Hepatocyte (in vitro differentiated cells): ENCODE results near the gene PLEKHA5. TPM values are rescaled to one million over a fixed set of nuclear protein-coding genes. Genes with fewer than 3 reads are reported as not detected.
"Not testable (repeated sequence)": the region's sequence is repeated elsewhere in the genome, so short reads cannot be mapped to it uniquely, and the experiment has no call there.

ENCODE experiments used
- DNase-seq: peaks from one replicate; pipeline ENCODE4 v3.0.0-alpha.2; 2016; ENCODE audit warnings: low spot score
- H2AFZ ChIP-seq: fragments of 200-600 bp; sonication (generic); 2 replicates; pipeline ENCODE4 v1.6.0; 2016; ENCODE audit warnings: antibody characterized with exemption, mild to moderate bottlenecking
- H3K27ac ChIP-seq: fragments of 200-600 bp; sonication (generic); 2 replicates; pipeline ENCODE4 v1.5.1; 2016; ENCODE audit warnings: mild to moderate bottlenecking
- H3K27me3 ChIP-seq: fragments of 200-600 bp; sonication (generic); 2 replicates; pipeline ENCODE4 v1.6.1; 2016
- H3K36me3 ChIP-seq: fragments of 200-600 bp; sonication (generic); replicated peaks from 2 replicates; pipeline ENCODE4 v1.5.1; 2016; ENCODE audit warnings: low read depth; ENCODE audit not compliant: insufficient read depth
- H3K4me1 ChIP-seq: fragments of 200-600 bp; sonication (generic); 2 replicates; pipeline ENCODE4 v1.5.1; 2016; ENCODE audit warnings: mild to moderate bottlenecking, moderate library complexity; ENCODE audit not compliant: insufficient read depth
- H3K4me2 ChIP-seq: fragments of 200-600 bp; sonication (generic); 2 replicates; pipeline ENCODE4 v1.6.0; 2016
- H3K4me3 ChIP-seq: fragments of 200-600 bp; sonication (generic); 2 replicates; pipeline ENCODE4 v1.5.1; 2016; ENCODE audit warnings: mild to moderate bottlenecking
- H3K79me2 ChIP-seq: fragments of 200-600 bp; sonication (generic); 2 replicates; pipeline ENCODE4 v1.6.0; 2017; ENCODE audit warnings: mild to moderate bottlenecking
- H3K9me2 ChIP-seq: fragments of 200-600 bp; sonication (generic); replicated peaks from 2 replicates; pipeline ENCODE4 v1.6.0; 2017; ENCODE audit warnings: mild to moderate bottlenecking; ENCODE audit not compliant: insufficient read depth
- H3K9me3 ChIP-seq: fragments of 200-600 bp; sonication (generic); 2 replicates; pipeline ENCODE4 v1.5.1; 2016; ENCODE audit warnings: low read depth, mild to moderate bottlenecking
- H4K20me1 ChIP-seq: fragments of 200-600 bp; sonication (generic); 2 replicates; pipeline ENCODE4 v1.6.0; 2016; ENCODE audit warnings: mild to moderate bottlenecking; ENCODE audit not compliant: insufficient read depth, poor library complexity, severe bottlenecking
- EZH2 ChIP-seq: fragments of 200-600 bp; sonication (generic); IDR thresholded peaks from 2 replicates; pipeline ENCODE4 v1.6.1; 2016; ENCODE audit warnings: antibody characterized with exemption, mild to moderate bottlenecking, borderline replicate concordance
- EZH2phosphoT487 ChIP-seq: fragments of 200-600 bp; sonication (generic); IDR thresholded peaks from one replicate; pipeline ENCODE4 v1.6.1; 2018; ENCODE audit warnings: antibody characterized with exemption, mild to moderate bottlenecking, low read depth, moderate library complexity; ENCODE audit not compliant: unreplicated experiment, severe bottlenecking
- WGBS: methylation state at CpG from one replicate; pipeline ENCODE4 v1.1.6; 2016; ENCODE audit warnings: low lambda C conversion rate; ENCODE audit errors: missing lambda C conversion rate; 5-methylcytosine and 5-hydroxymethylcytosine counted together
- polyA plus RNA-seq: library from polyadenylated mRNA; unstranded; fragments of >200 nt; fragmentation: Nextera tagmentation; extraction: Ambion mirVana; gene quantifications from 2 replicates; pipeline ENCODE4 v1.2.1, GENCODE V29; 2016
- total RNA-seq: library from RNA; depleted of rRNA; stranded (reverse); fragments of >200 nt; gene quantifications from 2 replicates; pipeline ENCODE4 v1.2.3, GENCODE V29; 2014
- TF ChIP-seq, protein P1 (sequence below): fragments of 200-600 bp; sonication (generic); IDR thresholded peaks from 2 replicates; pipeline ENCODE4 v1.5.1; 2016; ENCODE audit warnings: antibody characterized with exemption, mild to moderate bottlenecking; ENCODE audit not compliant: poor library complexity

PLEKHA5 gene
- total and polyA plus RNA-seq, 2 experiments from 2014 or later = 32.2 to 39.6 TPM

DNA sequence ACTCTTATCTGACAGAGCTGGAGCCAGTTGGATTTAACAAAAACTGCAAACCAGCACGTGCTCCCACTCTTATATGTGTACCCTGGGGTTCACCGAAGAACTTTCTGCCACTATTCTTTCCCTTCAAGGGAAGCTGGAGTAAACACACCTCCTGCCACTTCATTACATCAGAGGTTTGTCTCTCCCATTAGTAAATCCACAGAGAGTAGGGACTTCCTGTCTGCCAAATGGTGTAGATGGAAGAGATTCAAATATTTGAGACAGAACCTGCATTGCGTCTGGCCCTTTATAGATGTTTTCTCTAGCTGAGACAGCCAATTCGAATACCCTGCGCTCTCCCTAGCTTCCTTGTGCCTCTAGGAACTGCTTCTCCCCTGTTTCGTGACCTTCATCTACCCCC, 280.7 kb downstream of the PLEKHA5 start:
- peak overlapping the region; percentile 36 for H3K4me2 ChIP-seq
- H3K4me1 ChIP-seq = peaks cover 24% of the 10 kb centered on the region
- no peaks in the 10 kb centered on the region for H3K79me2 ChIP-seq
- no peaks in the 10 kb centered on the region for H3K27me3 ChIP-seq
- peak overlapping the region; percentile 54 for H2AFZ ChIP-seq
- 55% methylated on average over 6 of the region's 6 CpGs for WGBS
- no peaks in the 10 kb centered on the region for H4K20me1 ChIP-seq
- no peaks in the 10 kb centered on the region for H3K9me3 ChIP-seq
- TF ChIP-seq, protein P1, sequence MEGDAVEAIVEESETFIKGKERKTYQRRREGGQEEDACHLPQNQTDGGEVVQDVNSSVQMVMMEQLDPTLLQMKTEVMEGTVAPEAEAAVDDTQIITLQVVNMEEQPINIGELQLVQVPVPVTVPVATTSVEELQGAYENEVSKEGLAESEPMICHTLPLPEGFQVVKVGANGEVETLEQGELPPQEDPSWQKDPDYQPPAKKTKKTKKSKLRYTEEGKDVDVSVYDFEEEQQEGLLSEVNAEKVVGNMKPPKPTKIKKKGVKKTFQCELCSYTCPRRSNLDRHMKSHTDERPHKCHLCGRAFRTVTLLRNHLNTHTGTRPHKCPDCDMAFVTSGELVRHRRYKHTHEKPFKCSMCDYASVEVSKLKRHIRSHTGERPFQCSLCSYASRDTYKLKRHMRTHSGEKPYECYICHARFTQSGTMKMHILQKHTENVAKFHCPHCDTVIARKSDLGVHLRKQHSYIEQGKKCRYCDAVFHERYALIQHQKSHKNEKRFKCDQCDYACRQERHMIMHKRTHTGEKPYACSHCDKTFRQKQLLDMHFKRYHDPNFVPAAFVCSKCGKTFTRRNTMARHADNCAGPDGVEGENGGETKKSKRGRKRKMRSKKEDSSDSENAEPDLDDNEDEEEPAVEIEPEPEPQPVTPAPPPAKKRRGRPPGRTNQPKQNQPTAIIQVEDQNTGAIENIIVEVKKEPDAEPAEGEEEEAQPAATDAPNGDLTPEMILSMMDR = no peak
- TF ChIP-seq EZH2 = no peak
- no peak for TF ChIP-seq EZH2phosphoT487
- no peak overlapping the region for H3K4me3 ChIP-seq
- H3K27ac ChIP-seq = peak overlapping the region; percentile 64
- no peaks in the 10 kb centered on the region for H3K36me3 ChIP-seq
- no peak for DNase-seq
- no peaks in the 10 kb centered on the region for H3K9me2 ChIP-seq

DNA sequence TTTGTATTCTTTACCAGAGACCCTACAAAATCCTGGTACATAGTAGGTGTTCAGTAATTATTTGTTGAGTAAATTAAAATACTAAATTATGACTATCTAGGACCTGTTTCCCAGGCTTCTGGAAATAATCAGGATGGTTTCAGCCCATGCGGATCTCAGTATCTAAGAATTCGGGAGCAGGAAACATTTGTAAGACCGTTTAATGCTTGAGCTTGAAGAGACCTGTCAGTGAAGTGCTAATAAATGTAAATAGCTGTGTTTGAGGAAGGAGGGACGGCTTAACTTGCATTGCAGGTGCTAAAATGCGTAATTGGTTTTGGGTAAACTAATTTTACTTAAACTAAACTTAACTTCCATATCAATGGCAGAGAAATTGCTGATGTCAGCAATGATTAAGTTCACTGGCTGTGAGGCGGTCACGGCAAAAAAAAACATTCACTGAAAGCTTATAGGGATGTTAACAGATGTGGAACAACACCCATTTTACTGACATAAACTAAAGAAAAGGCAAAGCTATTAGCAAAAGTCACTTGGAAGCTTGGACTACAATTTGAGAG, 281.2 kb downstream of the PLEKHA5 start:
- H2AFZ ChIP-seq = peak overlapping the region; percentile 54
- H3K4me1 ChIP-seq = peaks cover 24% of the 10 kb centered on the region
- TF ChIP-seq, protein P1 = no peak
- TF ChIP-seq EZH2phosphoT487 = no peak
- no peak for TF ChIP-seq EZH2
- H3K79me2 ChIP-seq = no peaks in the 10 kb centered on the region
- H4K20me1 ChIP-seq = no peaks in the 10 kb centered on the region
- 32% methylated on average over 7 of the region's 7 CpGs for WGBS
- H3K4me3 ChIP-seq = no peak overlapping the region
- no peaks in the 10 kb centered on the region for H3K9me2 ChIP-seq
- peak overlapping the region; percentile 64 for H3K27ac ChIP-seq
- no peak for DNase-seq
- H3K4me2 ChIP-seq = peak overlapping the region; percentile 36
- H3K27me3 ChIP-seq = no peaks in the 10 kb centered on the region
- H3K36me3 ChIP-seq = no peaks in the 10 kb centered on the region
- no peaks in the 10 kb centered on the region for H3K9me3 ChIP-seq

DNA sequence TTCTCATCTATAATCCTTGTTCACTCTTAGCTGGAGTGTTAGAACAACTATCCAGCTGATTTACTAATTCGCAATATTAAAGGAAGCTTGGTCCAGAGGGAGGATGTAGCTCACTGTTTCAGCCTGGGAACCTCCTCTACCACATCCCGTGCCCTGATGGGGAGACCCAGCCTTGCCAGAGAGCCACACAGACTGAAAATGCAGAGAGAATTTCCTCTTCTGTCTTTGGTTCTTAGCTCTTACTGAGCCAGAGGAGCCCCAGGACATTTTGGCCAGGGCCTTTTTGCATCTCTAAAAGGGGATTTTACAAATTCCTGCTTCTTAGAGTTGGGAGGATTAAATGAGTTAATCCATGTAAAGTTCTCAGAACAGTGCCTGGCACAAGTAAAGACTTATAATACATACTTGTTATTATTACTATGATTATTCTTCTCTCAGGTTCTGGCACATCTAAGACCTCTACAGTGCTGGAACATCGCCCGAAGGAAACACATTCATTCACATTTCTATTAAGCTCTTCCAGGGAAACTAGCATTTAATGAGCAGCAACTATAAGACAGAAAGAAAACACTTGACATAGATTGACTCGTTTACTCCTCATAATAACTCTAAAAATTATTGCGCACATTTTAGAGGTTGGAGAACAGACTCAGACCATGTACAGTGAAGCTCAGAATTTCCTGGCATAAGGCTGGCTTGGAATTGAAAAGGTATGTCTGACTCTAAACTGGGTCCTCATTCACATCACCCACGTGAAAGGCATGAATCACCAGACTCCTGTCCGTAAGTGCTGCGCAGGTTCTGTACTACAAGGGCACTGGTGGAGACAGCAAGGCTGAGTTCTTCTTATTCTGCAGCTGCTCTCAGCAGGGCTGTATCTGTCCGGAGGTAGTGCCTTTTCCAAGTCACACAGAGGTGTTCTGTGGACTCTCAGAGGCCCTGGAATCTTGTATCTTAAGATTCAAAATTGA, 282.0 kb downstream of the PLEKHA5 start:
- no peak overlapping the region for H2AFZ ChIP-seq
- H3K36me3 ChIP-seq = no peaks in the 10 kb centered on the region

DNA sequence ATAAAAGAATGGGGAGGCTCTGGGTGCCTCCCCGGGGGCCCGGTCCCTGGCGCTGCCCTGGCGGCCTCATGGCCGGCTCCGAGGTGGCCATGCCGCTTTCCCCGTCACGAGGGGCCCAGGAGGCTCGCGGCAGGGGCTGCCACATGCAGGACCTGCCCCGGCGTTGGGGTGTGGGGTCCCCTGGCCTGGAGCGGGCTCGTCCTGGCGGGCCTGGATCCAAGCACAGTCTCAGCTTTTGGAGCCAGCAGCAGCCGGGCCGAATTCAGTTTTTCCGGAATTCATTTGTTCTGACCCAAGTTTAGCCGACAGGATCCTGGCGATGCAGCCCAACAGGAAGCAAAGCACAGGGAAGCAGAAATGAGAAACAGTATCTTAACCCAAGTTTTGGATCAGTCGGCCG, 283.3 kb downstream of the PLEKHA5 start:
- Histone ChIP-seq H3K4me1 (peaks cover 24% of the 10 kb centered on the region), H3K4me3 (no peak overlapping the region), H3K36me3 (no peaks in the 10 kb centered on the region), H4K20me1 (no peaks in the 10 kb centered on the region), H3K4me2 (no peak overlapping the region), H3K9me2 (no peaks in the 10 kb centered on the region), H2AFZ (no peak overlapping the region), H3K27ac (no peak overlapping the region), H3K9me3 (no peaks in the 10 kb centered on the region), H3K79me2 (no peaks in the 10 kb centered on the region), H3K27me3 (no peaks in the 10 kb centered on the region)
- no peak for TF ChIP-seq EZH2
- no peak for TF ChIP-seq EZH2phosphoT487
- no peak for DNase-seq
- WGBS = 93% methylated on average over 23 of the region's 23 CpGs

More for the DNA sequence above, 282.0 kb downstream of the PLEKHA5 start:
- TF ChIP-seq EZH2phosphoT487 = no peak
- H3K9me2 ChIP-seq = no peaks in the 10 kb centered on the region
- no peaks in the 10 kb centered on the region for H4K20me1 ChIP-seq
- no peaks in the 10 kb centered on the region for H3K9me3 ChIP-seq
- no peaks in the 10 kb centered on the region for H3K27me3 ChIP-seq
- H3K79me2 ChIP-seq = no peaks in the 10 kb centered on the region
- peaks cover 24% of the 10 kb centered on the region for H3K4me1 ChIP-seq
- no peak for DNase-seq
- WGBS = 87% methylated on average over 10 of the region's 10 CpGs
- H3K27ac ChIP-seq = peak overlapping the region; percentile 64
- H3K4me2 ChIP-seq = no peak overlapping the region
- no peak overlapping the region for H3K4me3 ChIP-seq

DNA sequence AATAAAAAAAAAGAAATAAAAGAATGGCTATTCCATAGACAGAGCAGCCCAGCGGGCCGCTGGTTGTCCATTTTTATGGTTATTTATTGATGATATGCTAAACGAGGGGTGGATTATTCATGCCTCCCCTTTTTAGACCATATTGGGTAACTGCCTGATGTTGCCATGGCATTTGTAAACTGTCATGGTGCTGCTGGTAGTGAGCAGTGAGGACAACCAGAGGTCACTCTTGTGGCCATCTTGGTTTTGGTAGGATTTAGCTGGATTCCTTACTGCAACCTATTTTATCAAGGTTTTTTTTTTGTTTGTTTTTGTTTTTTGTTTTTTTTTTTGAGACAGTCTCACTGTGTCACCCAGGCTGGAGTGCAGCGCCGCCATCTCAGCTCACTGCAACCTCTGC, 284.0 kb downstream of the PLEKHA5 start:
- peaks cover 24% of the 10 kb centered on the region for H3K4me1 ChIP-seq
- H3K9me3 ChIP-seq, H3K4me2 ChIP-seq, H3K27me3 ChIP-seq, H4K20me1 ChIP-seq, H3K79me2 ChIP-seq, H3K4me3 ChIP-seq, H3K9me2 ChIP-seq, H3K27ac ChIP-seq, H2AFZ ChIP-seq, H3K36me3 ChIP-seq, DNase-seq: not testable (repeated sequence)
- WGBS = 97% methylated on average over 5 of the region's 5 CpGs
